DMS153 treated with DMSO at 0.1 percent for 48 hours (cell line): Measurements from ENCODE around the gene CNTNAP4.

Source experiments
- DNase-seq: peaks from one replicate; lab custom pipeline; 2025; ENCODE audit not compliant: unreplicated experiment; lab: John Stamatoyannopoulos, UW

CNTNAP4 gene

GRCh38 chr16:76276745-76277438 is at the start of gene CNTNAP4:
Gene CNTNAP4 (plus strand): TSS chr16:76277401. CDS start chr16:76277663, 262 bp downstream.
- peak; percentile 13 for DNase-seq

- no peak for DNase-seq
These were observed 48.6 kb upstream of the CNTNAP4 start for GRCh38 chr16:76228546-76229146.

DNA sequence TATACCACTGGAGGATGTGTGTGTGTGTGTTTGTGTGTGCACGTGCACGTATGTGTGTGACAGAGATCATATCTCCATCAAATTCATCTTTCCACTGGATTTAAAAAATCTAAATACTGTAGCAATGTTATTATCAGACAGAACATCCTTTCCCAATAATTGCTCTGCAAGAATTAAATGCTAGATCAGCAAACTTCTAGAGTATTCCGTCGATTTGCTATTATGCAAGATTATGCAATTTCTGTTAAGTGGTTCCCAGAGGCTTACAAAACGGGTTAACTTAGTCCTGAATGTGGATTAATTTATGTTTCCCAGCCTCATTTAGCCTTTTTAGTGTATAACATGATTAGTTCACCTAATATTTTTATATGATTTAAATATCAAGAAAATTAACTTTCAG is 44.5 kb upstream of the CNTNAP4 start:
- DNase-seq = no peak

DNA sequence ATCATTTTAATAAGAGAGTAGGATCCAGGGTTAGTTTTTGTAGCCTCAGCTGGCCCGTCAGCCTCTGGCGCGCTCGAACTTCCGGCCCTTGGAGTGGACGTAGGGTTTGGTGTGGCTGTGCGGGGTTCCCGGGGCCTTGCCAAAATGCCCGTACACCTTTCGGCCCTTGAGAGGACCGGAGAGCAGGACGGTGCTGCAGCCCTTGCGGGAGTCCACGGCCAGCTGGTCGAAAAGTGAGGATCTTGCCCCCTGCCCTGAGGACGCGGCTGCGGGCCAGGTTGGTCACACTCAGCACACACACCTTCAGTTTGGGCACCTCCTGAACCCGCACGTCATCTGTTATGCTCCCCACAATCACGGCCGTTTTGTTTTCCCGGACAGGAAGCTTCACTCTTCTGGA is 42.2 kb upstream of the CNTNAP4 start:
- no peak for DNase-seq

DNA sequence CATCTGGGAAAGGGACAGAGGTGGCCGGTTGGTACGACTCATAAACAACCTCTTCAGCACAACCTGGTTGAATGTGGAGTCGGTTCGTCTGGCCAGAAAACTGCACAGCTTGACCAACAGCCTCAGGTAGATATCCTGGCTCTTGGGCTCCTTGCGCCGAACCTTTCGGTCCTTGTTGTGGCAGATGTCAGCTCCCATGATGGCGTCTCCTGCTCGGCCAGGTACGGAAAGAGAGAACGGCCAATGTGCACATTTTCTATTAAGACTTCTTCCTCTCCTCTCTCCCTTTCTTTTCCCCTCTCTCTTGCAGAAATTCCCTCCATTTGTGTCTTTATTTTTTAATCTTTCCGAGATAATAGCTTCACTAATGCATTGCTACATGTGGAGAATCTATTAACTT is 41.8 kb upstream of the CNTNAP4 start:
- DNase-seq = no peak

- no peak for DNase-seq
These were observed 39.7 kb upstream of the CNTNAP4 start for GRCh38 chr16:76237471-76237870.

GRCh38 chr16:76241755-76242154 is 35.4 kb upstream of the CNTNAP4 start:
- DNase-seq = no peak

DNA sequence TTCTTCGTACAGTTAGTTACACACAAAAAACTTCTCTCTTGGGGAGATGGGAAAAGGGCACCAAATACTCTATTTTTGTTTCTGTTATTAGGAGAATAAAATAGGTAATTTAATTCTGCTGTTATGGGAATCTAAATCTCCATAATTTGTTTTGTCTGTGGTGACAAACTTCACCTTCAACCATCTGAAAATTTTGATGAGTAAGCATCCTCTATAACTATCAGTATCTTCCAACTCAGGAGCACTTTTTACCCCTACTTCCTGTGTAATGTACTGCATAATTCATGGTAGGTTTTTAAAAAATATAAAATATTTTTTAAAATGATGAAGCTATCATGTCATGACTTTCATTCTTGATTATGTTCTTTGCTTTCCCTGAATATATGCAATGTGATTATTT is 33.6 kb upstream of the CNTNAP4 start:
- no peak for DNase-seq

DNA sequence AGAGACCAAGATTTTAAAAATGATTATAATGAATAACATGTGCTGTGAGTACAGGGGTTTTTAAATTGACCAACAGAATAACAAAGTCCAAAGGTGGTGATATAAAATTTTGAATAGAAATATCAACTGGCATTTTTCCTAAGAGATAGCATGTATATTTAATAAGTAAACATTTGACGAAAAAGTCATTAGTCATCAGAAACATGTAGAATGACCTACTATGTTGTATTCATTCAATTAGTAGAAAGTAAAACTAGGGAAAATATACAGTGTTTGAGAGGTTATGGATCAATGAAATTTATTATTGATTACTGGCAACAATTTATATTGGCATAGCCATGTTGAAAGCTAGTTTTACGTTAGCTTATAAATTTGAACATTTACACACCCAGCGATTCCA is 30.6 kb upstream of the CNTNAP4 start:
- no peak for DNase-seq

DNA sequence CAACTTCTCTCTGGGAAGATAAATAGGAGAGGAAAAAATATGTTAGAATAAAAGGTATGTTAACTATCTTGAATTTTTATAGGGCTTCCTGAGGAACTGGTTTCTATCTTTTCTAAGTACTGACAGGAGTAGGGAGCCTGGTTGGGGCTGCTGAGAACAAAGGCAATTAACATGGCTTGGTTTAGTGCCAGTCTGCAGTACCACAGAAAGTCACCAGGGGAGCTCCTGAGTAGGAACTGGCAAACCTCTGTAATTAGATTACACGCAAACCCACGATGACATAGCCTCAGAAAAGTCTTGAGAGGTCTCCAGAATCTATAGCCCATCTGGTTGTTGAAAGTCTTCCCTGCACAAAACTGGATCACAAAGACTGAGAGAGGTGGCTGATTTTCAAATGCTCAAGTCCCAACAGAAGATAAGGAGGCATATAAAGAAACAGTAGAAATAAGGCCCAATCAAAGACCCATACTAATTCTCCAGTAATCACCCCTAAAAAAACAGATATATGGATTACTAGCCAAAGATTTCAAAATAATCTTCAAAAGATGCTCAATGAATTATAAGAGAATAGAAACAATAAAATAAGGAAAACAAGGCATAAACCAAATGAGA is 11.7 kb upstream of the CNTNAP4 start:
- no peak for DNase-seq

DNA sequence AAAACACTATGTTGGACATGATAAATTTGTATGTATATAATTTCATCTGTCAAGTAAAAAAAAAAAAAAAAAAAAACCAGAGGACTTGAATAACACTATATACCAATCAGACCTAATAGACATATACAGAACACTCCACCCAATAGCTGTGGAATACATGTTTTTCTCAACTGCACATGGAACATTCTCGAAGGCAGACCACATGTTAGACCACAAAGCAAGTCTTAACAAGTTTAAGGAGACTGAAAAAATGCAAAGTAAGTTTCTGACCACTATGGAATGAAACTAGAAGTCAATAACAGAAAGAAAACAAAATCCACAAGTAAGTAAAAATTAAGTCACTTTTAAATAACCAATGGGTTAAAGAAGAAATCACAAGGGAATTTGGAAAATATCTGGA is 8.4 kb upstream of the CNTNAP4 start:
- DNase-seq = no peak

GRCh38 chr16:76277460-76278030 is 344 bp downstream of the CNTNAP4 start:
- DNase-seq = no peak

DNA sequence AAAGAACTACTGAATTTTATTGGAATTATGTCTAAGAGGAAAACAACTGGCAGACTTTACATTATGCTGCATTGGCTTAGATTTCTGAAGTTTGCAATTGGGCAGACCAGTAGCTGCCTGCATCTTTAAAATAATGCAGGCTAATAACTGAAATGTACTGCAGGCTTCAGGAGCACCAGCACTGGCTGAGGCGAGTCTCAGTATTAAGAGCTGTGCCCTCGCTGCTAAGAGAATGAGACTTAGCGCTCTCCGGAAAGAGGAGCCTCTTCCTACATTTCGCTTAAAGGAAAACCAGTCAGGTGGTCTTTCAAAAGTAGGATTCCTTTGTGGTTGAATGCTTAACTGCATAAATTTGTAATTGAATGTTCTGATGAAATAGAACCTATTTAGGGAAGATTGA is 885 bp downstream of the CNTNAP4 start:
- no peak for DNase-seq

GRCh38 chr16:76278980-76279379 is 1.8 kb downstream of the CNTNAP4 start:
- peak; percentile 62 for DNase-seq

DNA sequence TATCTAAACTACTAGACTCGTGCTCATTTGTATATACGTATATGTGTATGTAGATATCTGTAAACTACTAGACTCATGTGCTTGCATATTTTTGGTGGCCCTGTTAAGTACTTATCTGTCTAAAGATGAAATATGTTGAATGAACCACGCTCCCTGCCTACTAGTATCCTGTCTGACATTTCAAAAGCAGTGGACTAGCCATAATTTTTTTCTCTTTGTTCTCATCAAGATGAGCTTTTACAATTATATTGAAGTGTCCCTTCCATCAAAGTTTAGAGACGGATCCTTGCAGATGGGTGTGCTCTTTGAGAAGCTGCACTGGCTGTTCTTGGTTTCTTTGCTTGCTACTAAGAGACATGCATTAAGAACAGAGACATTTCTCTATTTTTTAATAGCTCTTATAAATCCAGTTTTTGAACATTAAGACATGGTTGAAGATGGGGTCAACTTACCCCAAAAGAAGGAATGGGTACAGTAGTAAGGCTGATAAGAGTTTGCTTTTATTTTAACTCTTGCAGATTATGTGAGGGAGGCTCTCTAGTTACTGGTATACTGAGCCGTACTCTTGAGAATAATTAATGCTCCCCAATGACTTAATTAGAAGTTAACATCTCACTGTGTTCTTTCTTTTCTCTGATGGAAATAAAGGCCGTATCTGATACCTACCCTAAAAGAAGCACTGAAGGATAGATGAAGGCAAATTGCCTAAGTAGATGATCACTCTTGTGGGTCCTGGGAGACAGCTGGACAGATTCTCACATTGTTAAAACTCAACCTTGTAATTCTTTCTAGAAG is 3.4 kb downstream of the CNTNAP4 start:
- no peak for DNase-seq

GRCh38 chr16:76287466-76287865 is 10.3 kb downstream of the CNTNAP4 start:
- DNase-seq = no peak

- DNase-seq = no peak
These were observed 15.0 kb downstream of the CNTNAP4 start for GRCh38 chr16:76292218-76292617.

- DNase-seq = no peak
These were observed 16.8 kb downstream of the CNTNAP4 start for GRCh38 chr16:76293980-76294379.

DNA sequence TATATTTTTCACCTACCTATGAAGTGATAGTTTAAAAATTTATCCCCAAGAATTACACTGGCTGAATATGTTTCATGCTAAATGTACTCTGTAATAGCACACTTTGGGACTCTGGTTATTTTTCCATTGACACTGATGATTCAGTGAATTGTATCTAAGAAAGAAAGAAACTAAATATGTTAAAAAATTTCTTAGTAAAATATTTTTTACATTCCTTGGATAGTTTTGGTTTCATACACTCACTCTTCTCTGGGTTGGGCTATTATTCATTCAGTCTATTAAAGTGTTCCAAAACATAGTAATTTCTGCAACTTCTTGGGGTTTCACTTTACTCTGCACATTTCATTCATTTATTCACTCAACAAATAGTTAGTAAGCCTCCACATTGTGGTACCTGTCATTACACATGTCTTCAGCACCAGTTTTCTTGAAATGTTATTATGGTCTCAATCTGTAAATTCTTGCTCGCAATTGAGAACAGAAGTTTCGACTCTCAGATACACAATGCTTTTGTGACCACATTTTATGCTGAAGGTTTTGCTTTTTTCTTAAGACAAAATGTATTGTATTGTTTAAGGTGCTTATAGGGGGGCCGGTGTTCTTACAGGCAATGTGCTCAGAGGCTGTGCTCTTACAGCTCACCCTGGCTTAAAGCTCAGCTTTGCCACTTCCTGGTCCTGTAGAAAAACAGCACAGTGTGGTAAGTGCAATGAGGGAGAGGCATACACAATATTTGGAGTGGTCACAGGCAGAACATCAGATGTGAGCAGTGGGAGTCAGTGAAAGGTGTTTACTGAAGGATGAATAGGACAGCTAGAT is 17.4 kb downstream of the CNTNAP4 start:
- DNase-seq = no peak

DNA sequence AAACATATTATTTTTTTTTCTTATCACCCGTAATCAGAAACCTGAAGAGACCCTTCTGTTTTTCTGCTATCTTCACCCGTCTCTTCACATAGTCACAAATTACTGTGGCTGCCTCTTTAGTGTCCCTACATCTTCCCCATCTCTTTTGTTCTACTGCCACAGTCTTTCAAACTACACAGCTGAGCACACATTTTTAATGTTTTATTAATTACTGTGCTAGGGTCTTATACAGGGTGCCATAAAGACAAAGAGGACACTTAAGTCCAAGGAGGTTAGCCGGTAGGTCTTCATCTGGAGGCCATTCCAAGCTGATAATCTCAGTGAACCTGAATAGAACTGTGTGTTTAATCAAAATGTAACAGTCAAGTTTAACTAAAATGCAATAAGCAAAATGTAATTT is 20.7 kb downstream of the CNTNAP4 start:
- no peak for DNase-seq
